HepG2 (cell line): ENCODE data around the gene CDC14B. TPM values are rescaled to one million over a fixed set of nuclear protein-coding genes. Genes with fewer than 3 reads are reported as not detected.
A peak's percentile ranks its signal among the peaks of the same experiment; 100 is the strongest.

ENCODE experiments used
- ARID5B ChIP-seq: IDR thresholded peaks from 2 replicates; pipeline ENCODE4 v1.4.0; 2020; ENCODE audit warnings: mild to moderate bottlenecking, missing genetic modification reagents
- ATF5 ChIP-seq: sonication (generic); formaldehyde crosslinking; IDR thresholded peaks from 2 replicates; pipeline ENCODE4 v1.4.0; 2020; ENCODE audit warnings: mild to moderate bottlenecking, low read depth, missing genetic modification reagents
- FLYWCH1 ChIP-seq: sonication (generic); formaldehyde crosslinking; IDR thresholded peaks from 2 replicates; pipeline ENCODE4 v1.8.1; 2023; ENCODE audit warnings: mild to moderate bottlenecking, missing genetic modification reagents
- FOSL1 ChIP-seq: sonication (generic); formaldehyde crosslinking; IDR thresholded peaks from 2 replicates; pipeline ENCODE4 v1.9.0; 2021; ENCODE audit warnings: missing genetic modification reagents, borderline replicate concordance
- FOXJ3 ChIP-seq: sonication (generic); formaldehyde crosslinking; IDR thresholded peaks from 2 replicates; pipeline ENCODE4 v1.4.0; 2020; ENCODE audit warnings: missing genetic modification reagents, mild to moderate bottlenecking, borderline replicate concordance
- KLF16 ChIP-seq, 2 experiments: sonication (generic) in 1 of 2; formaldehyde crosslinking in 1 of 2; IDR thresholded peaks; 2 replicates each; pipeline versions ENCODE4 v1.6.1 to v1.8.0; 2016 to 2023; ENCODE audit warnings: missing genetic modification reagents in 2 of 2, missing compliant biosample characterization in 1 of 2
- KMT2B ChIP-seq: IDR thresholded peaks from 2 replicates; pipeline ENCODE4 v1.6.1; 2016; ENCODE audit warnings: missing genetic modification reagents, missing compliant biosample characterization
- LRRFIP1 ChIP-seq: sonication (generic); formaldehyde crosslinking; conservative IDR thresholded peaks from 2 replicates; pipeline ENCODE4 v1.4.0; 2020; ENCODE audit warnings: missing genetic modification reagents
- PHF8 ChIP-seq: sonication (generic); formaldehyde crosslinking; IDR thresholded peaks from 2 replicates; pipeline ENCODE4 v1.5.0; 2020; ENCODE audit warnings: missing genetic modification reagents
- RFX3 ChIP-seq: IDR thresholded peaks from 2 replicates; pipeline ENCODE4 v1.6.1; 2016; ENCODE audit warnings: missing biosample characterization, missing genetic modification reagents
- THRA ChIP-seq: sonication (generic); formaldehyde crosslinking; IDR thresholded peaks from 2 replicates; pipeline ENCODE4 v1.4.0; 2020; ENCODE audit warnings: missing genetic modification reagents, borderline replicate concordance
- ZBTB44 ChIP-seq: sonication (generic); formaldehyde crosslinking; IDR thresholded peaks from 2 replicates; pipeline ENCODE4 v1.4.0; 2020; ENCODE audit warnings: missing genetic modification reagents
- ZFAT ChIP-seq: sonication (generic); formaldehyde crosslinking; conservative IDR thresholded peaks from 2 replicates; pipeline ENCODE4 v1.8.1; 2023; ENCODE audit warnings: missing genetic modification reagents, inconsistent platforms
- ZNF431 ChIP-seq: sonication (generic); formaldehyde crosslinking; IDR thresholded peaks from 2 replicates; pipeline ENCODE4 v1.9.0; 2022; ENCODE audit warnings: missing genetic modification reagents, low read depth, mild to moderate bottlenecking, borderline replicate concordance
- ZNF549 ChIP-seq: sonication (generic); formaldehyde crosslinking; IDR thresholded peaks from 2 replicates; pipeline ENCODE4 v1.5.0; 2020; ENCODE audit warnings: missing genetic modification reagents
- ZNF747 ChIP-seq: sonication (generic); formaldehyde crosslinking; IDR thresholded peaks from 2 replicates; pipeline ENCODE4 v1.8.1; 2023; ENCODE audit warnings: missing genetic modification reagents, mild to moderate bottlenecking, borderline replicate concordance
- polyA plus RNA-seq, 8 experiments: library from polyadenylated mRNA; depleted of rRNA in 3 of 8; stranded (reverse) in 7 of 8; unstranded in 1 of 8; fragments of >200 nt; fragmentation: Illumina TruSeq in 4 of 8; extraction: Trizol in 4 of 8; gene quantifications; 2 replicates each; pipeline versions ENCODE4 v1.2.1 to v1.2.3, GENCODE V29; 2011 to 2016; ENCODE audit warnings: low read depth in 4 of 8, missing spikeins in 1 of 8, mixed read lengths in 1 of 8; ENCODE audit not compliant: insufficient read depth in 1 of 8
- total RNA-seq, 5 experiments: library from RNA; depleted of rRNA; stranded (reverse); fragments of >200 nt; fragmentation: Illumina TruSeq; extraction: Trizol; gene quantifications; 2 replicates each; pipeline ENCODE4 v1.2.3, GENCODE V29; 2016; ENCODE audit warnings: low read depth in 1 of 5

The CDC14B gene
- total and polyA plus RNA-seq, 2 of the 13 experiments (the other 11 are each of a cell fraction or from before 2014, with no cell fraction given), result 25.8 to 33.3 TPM

- TF ChIP-seq THRA (CRISPR knock-in tag), result peak; percentile 78
- TF ChIP-seq LRRFIP1, result no peak
- TF ChIP-seq KMT2B, result peak; percentile 71
- TF ChIP-seq ZNF431 (CRISPR knock-in tag), result peak; percentile 57
- peak; percentile 86 for TF ChIP-seq ARID5B (CRISPR knock-in tag)
- peak; percentile 88 for TF ChIP-seq PHF8 (CRISPR knock-in tag)
- TF ChIP-seq ZNF549 (CRISPR knock-in tag), result no peak
- no peak for TF ChIP-seq ZNF747
- no peak for TF ChIP-seq ZBTB44 (CRISPR knock-in tag)
- TF ChIP-seq RFX3 (CRISPR knock-in tag), result no peak
- TF ChIP-seq FLYWCH1 (CRISPR knock-in tag), result no peak
- peak in 1 of 2 experiments; percentile 84; a peak in 2 of 4 replicates for TF ChIP-seq KLF16 (CRISPR knock-in tag; IDR thresholded peaks at IDR 0.05)
- no peak for TF ChIP-seq ZFAT (CRISPR knock-in tag)
- peak; percentile 73; the same call in 1 of the 2 replicates for TF ChIP-seq FOXJ3
- TF ChIP-seq ATF5 (CRISPR knock-in tag), result 0 out of 2 replicates have a peak, but pooled peaks have one; percentile 26
- peak; percentile 10; the same call in 1 of the 2 replicates for TF ChIP-seq FOSL1
Measured at GRCh38 chr9:96566498-96567202, 53.0 kb downstream of the CDC14B start (continued).
